ENCODE results near the gene STK36.

The STK36 gene

DNA sequence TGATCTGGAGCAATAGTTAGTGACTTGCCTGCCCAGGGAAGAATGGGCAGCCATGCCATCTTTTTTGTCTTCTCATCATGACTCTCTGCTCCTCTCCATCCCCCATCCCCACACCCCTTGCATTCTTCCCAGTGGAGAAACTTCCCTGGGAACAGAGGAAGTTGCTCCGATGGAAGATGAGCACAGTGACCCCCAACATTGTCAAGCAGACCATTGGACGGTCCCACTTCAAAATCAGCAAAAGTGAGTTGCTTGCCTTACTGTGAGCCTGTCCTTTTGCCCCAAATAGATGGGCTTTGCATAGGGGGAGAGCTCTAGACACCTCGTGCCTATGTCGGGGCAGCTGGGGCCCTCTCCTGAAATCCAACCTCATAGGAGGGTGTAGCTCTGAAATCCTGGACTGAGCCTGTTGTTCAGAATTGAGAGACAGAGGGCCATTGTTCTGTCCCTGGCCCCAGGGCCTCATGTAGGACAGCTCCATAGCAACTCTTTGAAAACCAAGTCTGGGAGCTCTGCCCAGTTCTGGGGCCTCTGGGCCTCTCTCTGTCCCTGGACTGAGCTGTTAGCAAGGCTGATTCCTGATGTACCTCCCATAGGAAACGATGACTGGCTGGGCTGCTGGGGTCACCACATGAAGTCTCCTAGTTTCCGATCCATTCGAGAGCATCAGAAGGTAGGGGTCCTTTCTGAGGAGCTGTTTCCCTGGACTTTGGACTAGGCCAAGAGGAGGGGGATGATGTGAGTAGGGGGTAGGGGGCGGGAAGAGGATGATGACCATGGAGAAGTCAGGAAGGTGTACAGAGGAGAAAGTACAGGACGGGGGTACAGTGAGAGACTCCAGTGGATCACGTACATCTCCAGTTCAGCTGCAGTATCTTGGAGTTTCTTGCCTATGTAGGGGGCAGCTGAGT is 73.9 kb downstream of the STK36 start:
- no peak for TF ChIP-seq TAF1 (IDR thresholded peaks at IDR 0.05; ENCODE audit: borderline replicate concordance, insufficient read depth, low read length)

DNA sequence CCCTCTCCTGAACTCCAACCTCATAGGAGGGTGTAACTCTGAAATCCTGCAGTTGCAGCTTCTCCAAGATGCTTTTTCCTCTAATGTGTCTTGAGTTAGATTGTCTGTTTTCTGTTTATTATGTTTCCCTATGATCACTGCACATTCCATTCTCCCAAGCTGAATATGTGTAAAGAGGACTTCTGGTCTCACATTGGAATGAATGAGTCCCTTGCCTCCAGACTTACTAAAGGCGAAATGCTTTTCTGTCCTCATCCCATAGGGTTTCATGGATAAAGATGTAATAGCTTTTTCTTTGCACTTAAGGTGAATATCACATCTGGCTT is 74.5 kb downstream of the STK36 start:
- TF ChIP-seq TAF1 (IDR thresholded peaks at IDR 0.05; ENCODE audit: borderline replicate concordance, insufficient read depth, low read length) = no peak
- no peak for TF ChIP-seq POLR2AphosphoS5 (IDR thresholded peaks at IDR 0.05; ENCODE audit: low read depth, low read length)
- TF ChIP-seq, protein P1, sequence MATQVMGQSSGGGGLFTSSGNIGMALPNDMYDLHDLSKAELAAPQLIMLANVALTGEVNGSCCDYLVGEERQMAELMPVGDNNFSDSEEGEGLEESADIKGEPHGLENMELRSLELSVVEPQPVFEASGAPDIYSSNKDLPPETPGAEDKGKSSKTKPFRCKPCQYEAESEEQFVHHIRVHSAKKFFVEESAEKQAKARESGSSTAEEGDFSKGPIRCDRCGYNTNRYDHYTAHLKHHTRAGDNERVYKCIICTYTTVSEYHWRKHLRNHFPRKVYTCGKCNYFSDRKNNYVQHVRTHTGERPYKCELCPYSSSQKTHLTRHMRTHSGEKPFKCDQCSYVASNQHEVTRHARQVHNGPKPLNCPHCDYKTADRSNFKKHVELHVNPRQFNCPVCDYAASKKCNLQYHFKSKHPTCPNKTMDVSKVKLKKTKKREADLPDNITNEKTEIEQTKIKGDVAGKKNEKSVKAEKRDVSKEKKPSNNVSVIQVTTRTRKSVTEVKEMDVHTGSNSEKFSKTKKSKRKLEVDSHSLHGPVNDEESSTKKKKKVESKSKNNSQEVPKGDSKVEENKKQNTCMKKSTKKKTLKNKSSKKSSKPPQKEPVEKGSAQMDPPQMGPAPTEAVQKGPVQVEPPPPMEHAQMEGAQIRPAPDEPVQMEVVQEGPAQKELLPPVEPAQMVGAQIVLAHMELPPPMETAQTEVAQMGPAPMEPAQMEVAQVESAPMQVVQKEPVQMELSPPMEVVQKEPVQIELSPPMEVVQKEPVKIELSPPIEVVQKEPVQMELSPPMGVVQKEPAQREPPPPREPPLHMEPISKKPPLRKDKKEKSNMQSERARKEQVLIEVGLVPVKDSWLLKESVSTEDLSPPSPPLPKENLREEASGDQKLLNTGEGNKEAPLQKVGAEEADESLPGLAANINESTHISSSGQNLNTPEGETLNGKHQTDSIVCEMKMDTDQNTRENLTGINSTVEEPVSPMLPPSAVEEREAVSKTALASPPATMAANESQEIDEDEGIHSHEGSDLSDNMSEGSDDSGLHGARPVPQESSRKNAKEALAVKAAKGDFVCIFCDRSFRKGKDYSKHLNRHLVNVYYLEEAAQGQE (IDR thresholded peaks at IDR 0.05; ENCODE audit: insufficient read depth in 1 of 2, low read depth in 2 of 2, low read length in 2 of 2) = no peak
- no peak for TF ChIP-seq FOXP2 (optimal IDR thresholded peaks at IDR 0.05; ENCODE audit: borderline replicate concordance, extremely low read depth, extremely low read length, insufficient read depth)
- no peak for TF ChIP-seq SIN3A (IDR thresholded peaks at IDR 0.05; ENCODE audit: borderline replicate concordance, insufficient read depth, low read length)

DNA sequence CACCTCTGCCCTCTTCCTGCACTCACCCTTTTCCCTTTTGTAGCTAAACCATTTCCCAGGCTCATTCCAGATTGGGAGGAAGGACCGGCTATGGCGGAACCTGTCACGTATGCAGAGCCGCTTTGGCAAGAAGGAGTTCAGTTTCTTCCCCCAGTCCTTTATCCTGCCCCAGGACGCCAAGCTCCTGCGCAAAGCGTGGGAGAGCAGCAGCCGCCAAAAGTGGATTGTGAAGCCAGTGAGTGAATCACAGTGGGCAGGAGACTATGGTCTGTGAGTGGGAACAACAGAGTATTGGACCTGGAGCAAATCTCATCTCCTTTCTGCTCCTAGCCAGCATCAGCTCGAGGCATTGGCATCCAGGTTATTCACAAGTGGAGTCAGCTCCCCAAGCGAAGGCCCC is 75.1 kb downstream of the STK36 start:
- no peak for TF ChIP-seq FOXP2 (optimal IDR thresholded peaks at IDR 0.05; ENCODE audit: borderline replicate concordance, extremely low read depth, extremely low read length, insufficient read depth)
- no peak for TF ChIP-seq TAF1 (IDR thresholded peaks at IDR 0.05; ENCODE audit: borderline replicate concordance, insufficient read depth, low read length)
- TF ChIP-seq SIN3A (IDR thresholded peaks at IDR 0.05; ENCODE audit: borderline replicate concordance, insufficient read depth, low read length) = no peak
- TF ChIP-seq POLR2AphosphoS5 (IDR thresholded peaks at IDR 0.05; ENCODE audit: low read depth, low read length) = no peak
- TF ChIP-seq, protein P1 (IDR thresholded peaks at IDR 0.05; ENCODE audit: insufficient read depth in 1 of 2, low read depth in 2 of 2, low read length in 2 of 2) = no peak

DNA sequence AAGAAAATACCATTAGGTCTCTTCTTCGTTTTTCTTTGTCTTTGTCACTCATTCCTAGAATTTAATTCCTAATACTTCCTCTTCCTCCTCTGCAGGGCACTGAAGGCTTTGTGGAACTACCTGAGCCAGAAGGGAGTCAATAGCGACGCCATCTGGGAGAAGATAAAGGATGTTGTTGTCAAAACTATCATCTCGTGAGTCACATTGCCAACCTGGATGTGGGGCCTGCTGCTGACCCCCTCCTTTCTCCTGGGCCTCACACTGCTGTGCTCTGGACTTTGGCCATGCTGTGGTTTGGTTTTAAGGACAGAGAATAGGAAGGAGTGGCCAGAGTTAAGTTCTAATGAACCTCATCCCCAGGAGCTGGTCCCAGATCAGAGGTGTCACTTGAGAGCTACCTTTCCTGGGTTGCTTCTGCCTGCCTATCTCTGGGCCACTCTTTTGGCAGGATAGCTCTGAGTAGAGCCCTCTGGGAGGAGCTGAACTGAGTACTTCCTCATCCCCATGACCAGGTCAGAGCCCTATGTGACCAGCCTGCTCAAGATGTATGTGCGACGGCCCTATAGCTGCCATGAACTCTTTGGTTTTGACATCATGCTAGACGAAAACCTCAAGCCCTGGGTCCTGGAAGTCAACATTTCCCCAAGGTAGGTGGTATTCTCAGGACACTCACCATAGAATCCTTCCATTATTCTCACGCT is 77.0 kb downstream of the STK36 start:
- TF ChIP-seq SIN3A (IDR thresholded peaks at IDR 0.05; ENCODE audit: borderline replicate concordance, insufficient read depth, low read length) = no peak
- no peak for TF ChIP-seq TAF1 (IDR thresholded peaks at IDR 0.05; ENCODE audit: borderline replicate concordance, insufficient read depth, low read length)
- TF ChIP-seq, protein P1 (IDR thresholded peaks at IDR 0.05; ENCODE audit: insufficient read depth in 1 of 2, low read depth in 2 of 2, low read length in 2 of 2) = no peak
- no peak for TF ChIP-seq FOXP2 (optimal IDR thresholded peaks at IDR 0.05; ENCODE audit: borderline replicate concordance, extremely low read depth, extremely low read length, insufficient read depth)
- TF ChIP-seq POLR2AphosphoS5 (IDR thresholded peaks at IDR 0.05; ENCODE audit: low read depth, low read length) = no peak

Measured in PFSK-1 (cell line).